Bronchial epithelial cell (primary cell): ENCODE data around the gene MAST1. TPM values are rescaled to one million over a fixed set of nuclear protein-coding genes. Genes with fewer than 3 reads are reported as not detected.

Experiments used
- DNase-seq: peaks from one replicate; pipeline ENCODE4 v3.0.0-alpha.2; 2010; ENCODE audit warnings: low read depth
- FAIRE-seq: peaks from 2 replicates; lab custom pipeline; 2011; peaks lifted over from hg19 to GRCh38; lab: Jason Lieb, UNC
- H3K27me3 ChIP-seq: 2 replicates; pipeline ENCODE4 v1.5.1; 2011; ENCODE audit warnings: low read length; ENCODE audit not compliant: control insufficient read depth, insufficient read depth
- H3K36me3 ChIP-seq: 2 replicates; pipeline ENCODE4 v1.5.1; 2011; ENCODE audit warnings: low read length; ENCODE audit not compliant: control insufficient read depth, insufficient read depth
- H3K4me3 ChIP-seq: 2 replicates; pipeline ENCODE4 v1.5.1; 2011; ENCODE audit warnings: mild to moderate bottlenecking, low read depth, low read length, control low read depth
- total RNA-seq: library from RNA; depleted of rRNA; stranded (reverse); fragments of >200 nt; gene quantifications from 2 replicates; pipeline ENCODE4 v1.2.1, GENCODE V29; 2014
- TF ChIP-seq, protein P1 (sequence below): IDR thresholded peaks from 2 replicates; pipeline ENCODE4 v1.5.1; 2011; ENCODE audit warnings: mild to moderate bottlenecking, moderate library complexity, low read length, control low read depth, inconsistent platforms; ENCODE audit not compliant: insufficient read depth, severe bottlenecking

The MAST1 gene
- total RNA-seq, 1 donor from 2014 or later, result 0.26 TPM

DNA sequence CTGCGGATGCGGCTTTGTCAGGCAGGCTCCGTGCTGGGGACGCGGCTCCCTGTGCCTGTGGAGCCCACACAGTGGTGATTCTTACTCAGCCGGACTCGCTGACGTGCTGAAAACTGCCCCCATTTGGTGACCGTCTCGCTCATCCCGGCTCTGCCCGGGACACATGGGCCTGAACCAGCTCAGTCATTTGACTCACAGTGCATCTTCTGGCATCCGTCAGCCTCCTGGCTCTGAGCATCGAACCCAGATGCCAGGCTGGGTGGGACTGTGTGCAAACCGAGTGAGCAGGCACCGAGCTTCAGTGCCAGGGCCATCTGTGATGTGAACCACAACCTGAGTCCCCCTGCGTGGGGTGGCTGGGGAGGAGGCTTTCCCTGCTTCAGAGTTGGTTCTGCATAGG lies 58.1 kb downstream of the MAST1 start:
- FAIRE-seq (no peak), DNase-seq (no peak)
- peaks cover 7% of the 10 kb centered on the region for H3K36me3 ChIP-seq
- H3K4me3 ChIP-seq, result no peak overlapping the region
- H3K27me3 ChIP-seq, result no peaks in the 10 kb centered on the region
- TF ChIP-seq, protein P1, sequence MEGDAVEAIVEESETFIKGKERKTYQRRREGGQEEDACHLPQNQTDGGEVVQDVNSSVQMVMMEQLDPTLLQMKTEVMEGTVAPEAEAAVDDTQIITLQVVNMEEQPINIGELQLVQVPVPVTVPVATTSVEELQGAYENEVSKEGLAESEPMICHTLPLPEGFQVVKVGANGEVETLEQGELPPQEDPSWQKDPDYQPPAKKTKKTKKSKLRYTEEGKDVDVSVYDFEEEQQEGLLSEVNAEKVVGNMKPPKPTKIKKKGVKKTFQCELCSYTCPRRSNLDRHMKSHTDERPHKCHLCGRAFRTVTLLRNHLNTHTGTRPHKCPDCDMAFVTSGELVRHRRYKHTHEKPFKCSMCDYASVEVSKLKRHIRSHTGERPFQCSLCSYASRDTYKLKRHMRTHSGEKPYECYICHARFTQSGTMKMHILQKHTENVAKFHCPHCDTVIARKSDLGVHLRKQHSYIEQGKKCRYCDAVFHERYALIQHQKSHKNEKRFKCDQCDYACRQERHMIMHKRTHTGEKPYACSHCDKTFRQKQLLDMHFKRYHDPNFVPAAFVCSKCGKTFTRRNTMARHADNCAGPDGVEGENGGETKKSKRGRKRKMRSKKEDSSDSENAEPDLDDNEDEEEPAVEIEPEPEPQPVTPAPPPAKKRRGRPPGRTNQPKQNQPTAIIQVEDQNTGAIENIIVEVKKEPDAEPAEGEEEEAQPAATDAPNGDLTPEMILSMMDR, result no peak

GRCh38 chr19:12899891-12900518 lies 61.7 kb downstream of the MAST1 start:
- DNase-seq, result no peak
- H3K4me3 ChIP-seq, result no peak overlapping the region
- no peaks in the 10 kb centered on the region for H3K27me3 ChIP-seq
- TF ChIP-seq, protein P1, result no peak
- no peak for FAIRE-seq
- peaks cover 4% of the 10 kb centered on the region for H3K36me3 ChIP-seq

DNA sequence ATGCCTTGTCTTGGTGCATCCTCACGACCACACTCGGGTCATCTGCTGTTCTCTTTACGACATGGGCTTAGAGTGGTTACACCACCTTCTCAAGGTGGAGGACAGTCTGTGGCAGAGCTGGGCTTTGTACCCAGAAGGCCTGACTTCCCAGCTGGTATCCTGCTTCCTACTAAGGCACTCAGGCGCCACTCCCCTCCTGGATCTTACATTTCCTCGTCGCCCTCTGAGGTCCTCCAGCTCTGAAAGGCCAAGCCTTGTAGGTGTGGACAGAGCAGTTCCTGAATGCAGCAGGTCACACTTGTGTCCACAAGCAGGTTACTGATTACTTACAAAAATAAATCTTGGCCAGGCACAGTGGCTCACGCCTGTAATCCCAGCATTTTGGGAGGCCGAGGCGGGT lies 68.9 kb downstream of the MAST1 start:
- Histone ChIP-seq H3K4me3 (no peak overlapping the region), H3K27me3 (no peaks in the 10 kb centered on the region), H3K36me3 (no peaks in the 10 kb centered on the region)
- DNase-seq (no peak), FAIRE-seq (no peak)
- TF ChIP-seq, protein P1, result no peak

GRCh38 chr19:12912571-12912970 lies 74.3 kb downstream of the MAST1 start:
- no peaks in the 10 kb centered on the region for H3K36me3 ChIP-seq
- H3K27me3 ChIP-seq, result no peaks in the 10 kb centered on the region
- TF ChIP-seq, protein P1, result no peak
- no peak overlapping the region for H3K4me3 ChIP-seq
- FAIRE-seq (no peak), DNase-seq (no peak)

GRCh38 chr19:12913011-12913561 lies 74.8 kb downstream of the MAST1 start:
- no peaks in the 10 kb centered on the region for H3K36me3 ChIP-seq
- H3K27me3 ChIP-seq, result no peaks in the 10 kb centered on the region
- DNase-seq (no peak), FAIRE-seq (no peak)
- TF ChIP-seq, protein P1, result no peak
- no peak overlapping the region for H3K4me3 ChIP-seq
